DND-41 (cell line): Measurements from ENCODE around the gene TIMMDC1.

Experiments used
- EZH2 ChIP-seq: IDR thresholded peaks from 3 replicates; pipeline ENCODE4 v1.6.1; 2012; ENCODE audit warnings: borderline replicate concordance, low read depth, mild to moderate bottlenecking, moderate library complexity, low read length, inconsistent platforms; ENCODE audit not compliant: severe bottlenecking
- TF ChIP-seq, protein P1 (sequence below): IDR thresholded peaks from 2 replicates; pipeline ENCODE4 v1.5.1; 2012; ENCODE audit warnings: borderline replicate concordance, low read length, moderate library complexity, mild to moderate bottlenecking; ENCODE audit not compliant: poor library complexity, severe bottlenecking; ENCODE audit errors: extremely low read depth

DNA sequence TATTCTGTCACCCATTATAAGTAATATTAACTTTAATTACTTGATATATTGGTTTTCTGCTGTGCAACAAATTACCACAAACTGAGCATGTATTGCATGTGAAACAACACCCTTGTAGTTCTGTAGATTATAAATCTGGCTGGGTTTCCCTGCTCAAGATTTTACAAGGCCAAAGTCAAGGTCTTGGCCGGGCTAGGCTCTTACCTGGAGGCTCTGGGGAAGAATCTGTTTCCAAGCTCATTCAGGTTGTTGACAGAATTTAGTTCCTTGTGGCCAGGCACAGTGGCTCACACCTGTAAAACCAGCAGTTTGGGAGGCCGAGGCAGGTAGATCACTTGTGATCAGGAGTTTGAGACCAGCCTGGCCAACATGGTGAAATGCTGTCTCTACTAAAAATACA is 16.3 kb downstream of the TIMMDC1 start:
- TF ChIP-seq, protein P1, sequence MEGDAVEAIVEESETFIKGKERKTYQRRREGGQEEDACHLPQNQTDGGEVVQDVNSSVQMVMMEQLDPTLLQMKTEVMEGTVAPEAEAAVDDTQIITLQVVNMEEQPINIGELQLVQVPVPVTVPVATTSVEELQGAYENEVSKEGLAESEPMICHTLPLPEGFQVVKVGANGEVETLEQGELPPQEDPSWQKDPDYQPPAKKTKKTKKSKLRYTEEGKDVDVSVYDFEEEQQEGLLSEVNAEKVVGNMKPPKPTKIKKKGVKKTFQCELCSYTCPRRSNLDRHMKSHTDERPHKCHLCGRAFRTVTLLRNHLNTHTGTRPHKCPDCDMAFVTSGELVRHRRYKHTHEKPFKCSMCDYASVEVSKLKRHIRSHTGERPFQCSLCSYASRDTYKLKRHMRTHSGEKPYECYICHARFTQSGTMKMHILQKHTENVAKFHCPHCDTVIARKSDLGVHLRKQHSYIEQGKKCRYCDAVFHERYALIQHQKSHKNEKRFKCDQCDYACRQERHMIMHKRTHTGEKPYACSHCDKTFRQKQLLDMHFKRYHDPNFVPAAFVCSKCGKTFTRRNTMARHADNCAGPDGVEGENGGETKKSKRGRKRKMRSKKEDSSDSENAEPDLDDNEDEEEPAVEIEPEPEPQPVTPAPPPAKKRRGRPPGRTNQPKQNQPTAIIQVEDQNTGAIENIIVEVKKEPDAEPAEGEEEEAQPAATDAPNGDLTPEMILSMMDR = no peak
- TF ChIP-seq EZH2 = no peak
